ENCODE measurements around the gene SLC11A2.
A peak's percentile ranks its signal among the peaks of the same experiment; 100 is the strongest.
"Not testable (repeated sequence)": the region's sequence is repeated elsewhere in the genome, so short reads cannot be mapped to it uniquely, and the experiment has no call there.

The SLC11A2 gene

GRCh38 chr12:51025338-51025835 lies 797 bp downstream of the SLC11A2 start:
- DNase-seq, result no peak

GRCh38 chr12:51023625-51024382 lies 2.4 kb downstream of the SLC11A2 start:
- no peak for DNase-seq

- no peak for DNase-seq
Measured at GRCh38 chr12:51021694-51022093, 4.5 kb downstream of the SLC11A2 start.

GRCh38 chr12:51020448-51021182 lies 5.6 kb downstream of the SLC11A2 start:
- DNase-seq, result no peak

- DNase-seq, result no peak
Measured at GRCh38 chr12:51019927-51020326, 6.3 kb downstream of the SLC11A2 start.

GRCh38 chr12:51018956-51019355 lies 7.2 kb downstream of the SLC11A2 start:
- DNase-seq, result no peak

GRCh38 chr12:51017452-51017851 lies 8.7 kb downstream of the SLC11A2 start:
- no peak for DNase-seq

- DNase-seq, result not testable (repeated sequence)
Measured at GRCh38 chr12:51014467-51014866, 11.7 kb downstream of the SLC11A2 start.

- no peak for DNase-seq
Measured at GRCh38 chr12:51013441-51013840, 12.7 kb downstream of the SLC11A2 start.

- DNase-seq, result no peak
Measured at GRCh38 chr12:51012570-51013236, 13.5 kb downstream of the SLC11A2 start.

GRCh38 chr12:51011955-51012354 lies 14.2 kb downstream of the SLC11A2 start:
- no peak for DNase-seq

- no peak for DNase-seq
Measured at GRCh38 chr12:51009056-51009440, 17.1 kb downstream of the SLC11A2 start.

- no peak for DNase-seq
Measured at GRCh38 chr12:51008329-51009055, 17.7 kb downstream of the SLC11A2 start.

- DNase-seq, result no peak
Measured at GRCh38 chr12:51005671-51006070, 20.5 kb downstream of the SLC11A2 start.

GRCh38 chr12:51005030-51005429 lies 21.2 kb downstream of the SLC11A2 start:
- no peak for DNase-seq

- no peak for DNase-seq
Measured at GRCh38 chr12:51004504-51004903, 21.7 kb downstream of the SLC11A2 start.

GRCh38 chr12:51001799-51002198 lies 24.4 kb downstream of the SLC11A2 start:
- DNase-seq, result no peak

- DNase-seq, result peak; percentile 71
Measured at GRCh38 chr12:51000245-51000644, 25.9 kb downstream of the SLC11A2 start.

- no peak for DNase-seq
Measured at GRCh38 chr12:50999093-50999492, 27.1 kb downstream of the SLC11A2 start.

GRCh38 chr12:50992819-50993218 lies 33.4 kb downstream of the SLC11A2 start:
- DNase-seq, result peak; percentile 15

- no peak for DNase-seq
Measured at GRCh38 chr12:50991291-50991690, 34.9 kb downstream of the SLC11A2 start.

- no peak for DNase-seq
Measured at GRCh38 chr12:50990791-50991190, 35.4 kb downstream of the SLC11A2 start.
